GM18511 (cell line): ENCODE data around the gene MYPN.
"Not testable (repeated sequence)": the region's sequence is repeated elsewhere in the genome, so short reads cannot be mapped to it uniquely, and the experiment has no call there.

Experiments
- ATAC-seq: cut with Tn5 transposase; IDR thresholded peaks from one replicate; pipeline ENCODE4 v1.9.1; 2021; ENCODE audit warnings: mild to moderate bottlenecking, moderate library complexity; ENCODE audit not compliant: unreplicated experiment

The MYPN gene

DNA sequence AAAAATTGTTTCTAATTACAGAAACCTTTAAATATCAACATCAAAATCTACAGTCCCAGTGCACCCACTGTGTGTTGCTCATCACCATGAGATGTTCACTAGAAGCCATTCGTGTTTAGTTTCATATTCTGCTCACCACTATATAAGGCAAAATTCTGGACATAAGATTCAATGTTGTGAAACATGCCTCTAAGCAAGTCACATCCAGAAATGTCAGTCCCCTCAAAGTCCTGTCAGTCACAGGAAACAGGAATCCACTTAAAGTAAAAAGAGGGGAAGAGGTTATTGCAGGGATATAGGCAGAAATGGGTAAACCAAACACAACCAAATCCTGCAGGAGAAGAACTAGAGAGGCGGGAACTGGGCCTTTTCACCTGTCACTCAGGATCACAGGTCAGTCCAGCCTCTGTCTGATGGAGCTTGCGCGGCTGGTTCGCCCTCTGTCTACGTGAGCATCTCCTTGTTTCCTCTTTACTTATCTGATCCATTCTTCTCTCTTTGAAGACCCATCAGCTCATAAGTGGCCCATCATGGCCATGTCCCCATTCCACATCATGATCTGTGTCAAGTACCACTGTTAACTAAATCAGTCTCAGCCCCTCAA is 58.4 kb downstream of the MYPN start:
- no peak for ATAC-seq

DNA sequence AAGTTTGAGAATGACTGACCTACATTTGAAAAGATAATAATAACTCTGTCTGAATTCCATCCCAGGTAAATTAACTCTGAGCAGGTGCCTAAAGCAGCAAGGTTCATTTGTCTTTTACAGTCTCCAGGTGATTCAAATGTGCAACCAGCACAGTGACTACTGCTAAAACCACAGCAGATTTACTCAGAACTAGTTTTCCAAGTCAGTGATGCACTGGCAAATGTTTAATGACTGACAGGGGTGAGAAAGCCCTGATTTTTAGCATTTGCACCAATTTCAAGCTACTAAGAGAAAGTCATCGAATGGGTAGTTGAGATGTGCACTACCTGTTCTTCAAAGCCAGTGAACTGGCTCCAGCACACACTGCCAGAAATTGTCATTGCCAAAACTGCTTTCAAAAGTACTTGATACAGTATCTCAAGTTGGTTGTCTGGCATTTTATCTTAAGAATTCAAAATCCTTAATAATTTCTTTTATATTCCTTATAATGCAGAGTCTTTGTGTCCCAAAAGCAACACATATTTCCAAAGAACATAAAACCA is 62.3 kb downstream of the MYPN start:
- ATAC-seq: no peak

DNA sequence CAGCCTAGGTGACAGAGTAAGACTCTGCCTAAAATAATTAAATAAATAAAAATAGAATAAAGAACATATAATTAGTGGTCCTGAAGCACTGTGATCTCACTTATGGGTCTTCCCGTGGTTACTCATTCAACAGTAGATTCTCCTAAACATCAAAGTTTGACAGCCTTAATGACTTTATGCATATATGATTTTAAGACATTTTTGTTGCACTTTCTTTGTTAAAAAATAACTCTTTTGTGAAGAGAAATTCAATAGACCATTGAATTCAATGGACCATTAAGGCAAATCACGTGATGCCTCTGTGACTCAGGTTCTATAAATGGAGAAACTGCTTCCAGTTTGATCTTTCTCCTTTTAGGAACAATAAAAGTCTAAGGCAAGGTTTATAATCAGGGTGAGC is 63.0 kb downstream of the MYPN start:
- no peak for ATAC-seq

DNA sequence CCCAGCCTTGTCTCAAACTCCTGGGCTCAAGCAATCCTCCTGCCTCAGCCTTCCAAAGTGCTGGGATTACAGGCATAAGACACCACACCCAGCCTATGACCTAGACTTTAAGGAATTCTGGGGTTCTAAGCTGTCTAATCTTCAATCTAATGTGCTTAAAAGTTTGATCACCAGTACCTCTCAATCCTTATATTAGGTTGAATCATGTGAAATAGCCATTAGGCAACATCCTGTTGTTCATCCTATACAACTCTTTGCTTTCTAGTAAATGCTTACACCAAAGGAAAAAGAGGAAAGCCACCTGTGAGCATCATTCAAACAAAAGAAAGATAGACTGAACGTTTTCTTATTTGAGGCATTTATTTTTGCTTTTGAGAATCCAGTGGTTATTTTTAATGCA is 66.7 kb downstream of the MYPN start:
- no peak for ATAC-seq

DNA sequence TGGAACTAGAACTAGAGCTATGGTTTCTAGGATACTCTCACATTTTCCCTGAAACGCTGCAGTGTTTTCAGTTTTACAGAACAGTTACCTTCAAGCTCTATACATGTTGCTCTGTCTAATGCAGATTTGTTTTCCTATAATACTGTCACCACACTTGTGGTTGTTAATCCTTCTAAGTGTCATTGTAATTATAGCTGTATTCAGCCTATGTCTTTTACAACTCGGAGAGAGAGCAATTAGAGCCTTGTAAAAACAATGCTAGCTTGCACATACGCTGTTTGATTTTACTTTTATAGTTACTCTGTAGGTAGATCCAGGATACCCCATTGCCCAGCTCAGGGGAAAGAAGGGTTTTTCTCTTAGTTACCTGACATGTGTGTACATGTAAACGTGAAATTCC is 67.5 kb downstream of the MYPN start:
- no peak for ATAC-seq

DNA sequence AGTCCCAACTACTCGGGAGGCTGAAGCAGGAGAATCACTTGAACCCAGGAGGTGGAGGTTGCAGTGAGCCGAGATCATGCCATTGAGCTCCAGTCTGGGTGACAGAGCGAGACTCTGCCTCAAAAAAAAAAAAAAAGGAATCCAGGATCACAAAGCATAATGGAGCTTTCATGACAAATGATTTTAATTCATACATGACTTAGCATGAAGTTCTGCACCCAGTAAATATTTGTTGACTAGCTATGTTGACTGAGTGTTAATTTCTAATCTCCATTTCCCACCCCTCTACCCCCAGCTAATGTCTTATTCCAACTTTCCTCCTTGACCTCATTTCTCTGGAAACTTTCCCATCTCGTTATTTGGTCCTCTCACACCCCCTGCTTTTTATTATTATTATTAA is 69.3 kb downstream of the MYPN start:
- ATAC-seq: no peak

DNA sequence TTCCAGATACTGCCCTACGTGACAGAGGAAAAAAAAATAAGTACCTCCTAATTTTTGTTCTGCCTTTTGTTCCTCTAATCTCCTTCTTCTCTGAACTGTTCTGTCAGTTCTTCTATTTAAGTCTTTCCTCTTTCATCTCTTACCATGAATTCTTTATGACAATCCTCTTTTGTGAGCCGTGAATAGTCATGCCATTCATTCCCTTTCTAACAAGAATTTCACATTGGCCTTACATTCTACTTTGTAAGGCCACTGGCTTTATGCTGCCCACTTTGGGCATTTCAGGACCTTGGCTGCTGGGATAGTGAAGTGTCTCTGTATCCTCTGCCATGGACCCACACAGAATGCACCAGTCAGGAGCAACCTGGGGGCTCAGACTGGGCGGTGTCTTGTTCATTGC is 69.7 kb downstream of the MYPN start:
- ATAC-seq: no peak

DNA sequence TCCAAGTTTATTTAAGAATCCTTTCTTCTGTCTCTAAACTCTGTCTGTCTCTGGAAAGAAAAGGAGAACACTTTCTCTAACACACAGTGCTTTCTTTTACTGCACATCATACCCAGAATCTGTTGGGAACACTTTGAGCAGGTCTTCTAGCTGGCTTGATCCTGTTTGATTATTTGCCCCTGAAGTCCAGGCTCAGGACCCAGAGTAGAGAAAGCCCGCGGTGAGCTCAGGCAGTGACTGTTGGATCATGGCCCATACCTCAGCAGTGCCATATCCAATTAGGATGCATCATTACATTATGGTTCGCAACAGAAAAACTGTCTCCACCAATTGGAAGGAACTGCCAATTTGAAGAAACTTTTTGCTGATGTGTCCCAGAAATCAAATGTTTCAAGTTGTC is 71.2 kb downstream of the MYPN start:
- no peak for ATAC-seq

DNA sequence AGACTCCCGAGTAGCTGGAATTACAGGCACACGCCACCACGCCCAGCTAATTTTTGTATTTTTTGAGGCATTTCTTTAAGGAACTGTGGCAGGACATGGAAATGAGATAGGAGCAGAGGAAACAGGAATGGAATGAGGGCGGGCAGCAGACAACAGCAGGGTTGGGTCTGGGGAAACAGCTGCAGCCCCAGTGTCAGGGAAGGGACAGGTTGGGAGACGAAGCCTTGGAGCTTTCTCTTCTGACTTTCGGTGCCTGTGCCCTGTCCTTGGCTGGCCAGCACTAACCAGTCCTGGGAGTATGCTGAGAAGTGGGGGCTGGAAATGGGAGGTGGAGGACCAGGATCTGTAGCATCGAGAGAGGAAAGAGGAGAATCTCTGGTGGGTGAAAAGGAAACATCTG is 75.3 kb downstream of the MYPN start:
- no peak for ATAC-seq

DNA sequence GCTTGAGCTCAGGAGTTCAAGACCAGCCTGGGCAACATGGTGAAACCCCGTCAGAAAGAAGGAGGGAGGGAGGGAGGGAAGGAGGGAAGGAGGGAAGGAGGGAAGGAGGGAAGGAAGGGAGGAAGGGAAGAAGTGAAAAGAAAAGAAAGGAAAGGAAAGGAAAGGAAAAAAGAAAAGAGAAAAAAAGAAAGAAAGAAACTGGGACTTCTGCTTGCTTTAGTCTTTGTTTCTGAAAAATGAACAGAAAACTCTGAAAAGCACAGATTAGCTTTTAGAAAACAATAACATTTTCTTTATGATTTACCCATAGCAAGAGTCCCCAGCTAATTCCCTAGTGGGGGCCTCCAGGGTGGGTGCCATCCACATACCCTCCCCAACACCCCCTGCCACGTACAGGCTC is 75.8 kb downstream of the MYPN start:
- ATAC-seq: no peak

DNA sequence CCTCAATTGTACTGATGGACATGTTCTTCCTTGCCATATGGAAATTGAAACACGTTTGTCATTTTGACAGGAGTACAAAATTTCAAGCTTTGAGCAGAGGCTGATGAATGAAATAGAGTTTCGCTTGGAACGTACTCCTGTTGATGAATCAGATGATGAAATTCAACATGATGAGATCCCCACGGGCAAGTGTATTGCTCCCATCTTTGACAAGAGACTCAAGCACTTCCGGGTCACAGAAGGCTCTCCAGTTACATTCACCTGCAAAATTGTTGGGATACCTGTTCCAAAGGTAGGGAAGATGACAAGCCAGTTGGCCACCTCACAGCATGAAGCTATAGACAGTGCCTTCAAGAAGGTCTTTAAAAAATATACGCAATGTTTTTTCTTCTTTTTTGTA is 79.5 kb downstream of the MYPN start:
- ATAC-seq: no peak

DNA sequence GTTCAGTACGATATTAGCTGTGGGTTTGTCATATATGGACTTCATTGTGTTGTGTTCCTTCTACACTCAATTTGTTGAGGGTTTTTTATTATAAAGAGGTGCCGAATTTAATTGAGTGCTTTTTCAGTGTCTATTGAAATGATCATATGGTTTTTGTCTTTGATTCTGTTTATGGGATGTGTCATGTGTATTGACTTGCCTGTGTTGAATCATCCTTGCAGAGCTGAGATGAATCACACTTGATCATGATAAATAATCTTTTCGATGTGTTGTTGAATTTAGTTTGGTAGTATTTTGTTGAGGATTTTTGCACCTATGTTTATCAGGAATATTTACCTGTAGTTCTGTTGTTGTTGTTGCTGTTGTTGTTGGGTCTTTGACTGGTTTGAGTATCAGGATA is 82.8 kb downstream of the MYPN start:
- ATAC-seq: no peak

DNA sequence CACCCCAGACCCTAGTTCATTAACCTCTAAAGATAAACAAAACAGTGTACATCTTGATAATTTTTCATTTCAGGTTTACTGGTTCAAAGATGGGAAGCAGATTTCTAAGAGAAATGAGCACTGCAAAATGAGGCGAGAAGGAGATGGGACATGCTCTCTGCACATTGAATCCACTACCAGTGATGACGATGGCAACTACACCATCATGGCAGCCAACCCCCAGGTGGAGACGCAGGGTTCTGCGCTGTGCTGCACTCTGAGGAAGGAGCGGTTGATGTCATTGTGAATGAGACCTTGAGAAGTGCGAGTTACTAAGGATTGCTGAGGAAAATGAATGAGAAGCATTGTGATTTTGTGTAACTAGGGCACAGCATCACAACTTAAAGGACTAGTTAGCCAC is 85.0 kb downstream of the MYPN start:
- no peak for ATAC-seq

DNA sequence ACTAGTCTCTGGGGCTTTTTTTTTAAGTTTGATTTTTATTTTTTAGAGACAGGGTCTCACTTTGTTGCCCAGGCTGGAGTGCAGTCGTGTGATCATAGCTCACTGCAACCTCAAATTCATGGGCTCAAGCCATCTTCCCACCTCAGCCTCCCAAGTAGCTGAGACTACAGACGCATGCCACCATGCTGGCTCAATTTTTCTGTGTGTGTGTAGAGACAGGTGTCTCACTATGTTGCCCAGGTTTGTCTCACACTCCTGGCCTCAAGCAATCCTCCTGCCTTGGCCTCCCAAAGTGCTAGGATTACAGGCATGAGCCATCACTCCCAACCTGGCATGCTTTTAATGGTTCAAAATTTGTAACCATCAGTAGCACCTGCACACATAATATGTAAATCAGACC is 86.5 kb downstream of the MYPN start:
- ATAC-seq: not testable (repeated sequence)

DNA sequence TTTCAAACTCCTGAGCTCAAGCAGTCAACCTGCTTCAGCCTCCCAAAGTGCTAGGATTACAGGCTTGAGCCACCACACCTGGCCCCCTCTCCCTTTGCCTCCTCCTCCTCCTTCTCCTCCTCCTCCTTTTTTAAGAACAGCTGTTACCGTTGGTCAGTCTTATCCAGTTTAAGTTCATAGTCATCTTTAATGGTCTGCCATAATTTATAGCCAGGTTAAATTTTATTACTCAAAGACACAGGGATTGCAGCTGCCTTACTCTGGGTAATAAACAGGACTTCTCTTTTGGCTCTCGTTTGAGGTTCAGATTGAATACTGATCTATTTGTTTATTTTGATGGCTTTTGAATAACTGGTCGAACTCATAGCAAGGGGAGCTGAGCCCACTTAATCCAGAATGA is 87.4 kb downstream of the MYPN start:
- no peak for ATAC-seq

DNA sequence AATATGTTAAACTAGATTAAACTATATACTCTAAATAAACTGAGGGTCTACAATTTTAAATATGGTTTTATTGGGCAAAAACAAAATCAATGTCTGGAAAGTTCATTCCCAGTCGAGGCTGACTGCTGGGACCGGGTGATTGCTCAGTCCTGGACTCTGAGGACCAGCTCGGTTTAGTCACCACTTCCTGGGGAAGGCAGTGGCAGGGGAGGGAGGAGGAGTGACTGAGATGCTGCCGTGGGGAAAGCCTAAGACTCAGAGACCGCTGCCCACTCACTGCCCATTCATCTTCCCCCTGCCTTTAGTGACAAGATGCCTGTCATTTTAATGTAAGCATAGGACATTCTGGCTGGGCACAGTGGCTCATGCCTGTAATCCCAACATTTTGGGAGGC is 93.7 kb downstream of the MYPN start:
- no peak for ATAC-seq

DNA sequence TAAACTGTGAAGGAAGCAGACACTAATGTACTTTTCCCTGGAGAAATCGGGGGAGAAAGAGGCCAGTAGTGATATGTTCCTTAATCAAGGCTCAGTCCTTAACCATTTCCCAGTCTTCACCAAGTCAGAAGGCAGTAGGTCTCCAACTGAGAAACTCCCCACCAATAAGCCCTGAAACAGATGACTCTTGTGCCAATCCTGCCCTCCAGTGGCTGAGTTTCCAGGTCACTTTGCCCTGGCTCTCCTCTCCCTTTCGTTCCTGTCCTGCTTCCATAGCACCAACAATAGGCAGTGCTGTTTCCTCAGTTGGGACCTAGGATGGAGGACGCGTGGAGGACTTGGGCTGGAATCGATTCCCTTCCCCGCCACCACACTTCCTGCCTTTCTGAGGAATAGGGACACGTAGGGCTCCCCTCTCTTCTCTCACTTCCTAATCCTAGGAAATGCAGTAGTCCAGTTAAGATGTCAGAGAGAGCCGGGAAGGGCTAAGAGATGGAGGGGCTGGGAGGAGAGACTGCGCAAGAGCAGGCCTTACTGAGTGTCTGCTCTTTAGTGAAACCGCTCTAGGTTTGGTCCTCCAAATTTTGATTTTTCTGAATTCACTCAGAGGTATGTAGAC is 99.2 kb downstream of the MYPN start:
- ATAC-seq: peak; percentile 73

DNA sequence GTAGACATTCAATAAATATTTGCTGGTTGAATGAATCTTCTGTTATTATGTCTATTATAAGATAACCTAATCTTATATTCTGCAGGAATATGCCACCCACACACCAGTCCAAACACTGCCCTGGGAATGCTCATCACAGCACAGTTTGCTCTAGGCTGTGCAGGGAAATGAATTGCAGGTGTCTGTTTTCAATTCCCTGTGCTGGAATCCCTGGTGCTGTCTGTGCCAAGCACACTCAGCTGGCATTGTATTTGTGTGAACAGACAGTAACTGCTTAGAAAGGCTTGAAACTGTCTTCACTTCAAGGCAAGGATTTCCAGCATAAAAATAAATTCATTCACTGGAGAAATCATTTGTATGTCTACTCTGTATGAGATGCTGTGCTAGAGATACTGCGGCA is 102.4 kb downstream of the MYPN start:
- ATAC-seq: no peak

DNA sequence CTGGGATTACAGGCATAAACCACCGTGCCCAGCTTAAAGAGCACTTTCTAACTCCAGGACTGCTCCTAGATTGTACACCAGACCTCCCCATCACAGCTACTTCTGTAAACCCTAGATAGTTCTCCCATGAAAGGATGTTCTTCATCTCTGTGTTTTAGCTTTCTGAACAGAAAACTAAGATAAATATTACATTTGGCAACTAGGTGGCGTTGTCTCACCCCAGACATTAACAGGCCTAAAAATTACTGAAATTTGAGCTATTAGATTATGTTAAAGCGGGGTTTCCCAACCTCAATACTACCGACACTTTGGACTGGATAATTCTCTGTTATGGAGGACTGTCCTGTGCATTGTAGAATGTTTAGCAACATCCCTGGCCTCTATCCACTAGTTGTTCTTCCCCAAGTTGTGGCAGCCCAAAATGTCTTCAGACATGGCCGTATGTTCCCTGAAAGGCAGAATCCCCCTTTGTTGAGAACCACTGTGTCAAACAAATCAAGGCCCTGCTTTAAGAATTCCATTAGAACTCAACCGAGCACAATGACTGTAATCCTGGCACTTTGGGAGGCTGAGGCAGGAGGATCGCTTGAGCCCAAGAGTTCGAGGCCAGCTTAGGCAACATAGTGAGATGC is 103.5 kb downstream of the MYPN start:
- no peak for ATAC-seq

DNA sequence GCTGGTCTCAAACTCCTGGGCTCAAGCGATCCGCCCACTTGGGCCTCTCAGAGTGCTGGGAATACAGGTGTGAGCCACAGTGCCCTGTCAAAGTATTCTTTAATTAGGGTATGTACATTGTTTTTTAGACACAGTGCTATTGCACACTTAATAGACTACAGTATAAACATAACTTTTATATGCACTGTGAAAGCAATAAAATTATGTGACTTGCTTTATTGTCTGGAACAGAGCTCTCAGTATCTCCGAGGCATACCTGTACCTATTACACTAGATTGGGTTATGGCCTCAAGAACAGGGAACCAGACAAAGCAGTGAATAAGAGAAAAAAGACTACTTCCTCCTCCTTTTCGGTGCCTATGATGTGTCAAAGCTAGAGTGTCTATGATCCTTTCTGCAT is 109.5 kb downstream of the MYPN start:
- no peak for ATAC-seq

DNA sequence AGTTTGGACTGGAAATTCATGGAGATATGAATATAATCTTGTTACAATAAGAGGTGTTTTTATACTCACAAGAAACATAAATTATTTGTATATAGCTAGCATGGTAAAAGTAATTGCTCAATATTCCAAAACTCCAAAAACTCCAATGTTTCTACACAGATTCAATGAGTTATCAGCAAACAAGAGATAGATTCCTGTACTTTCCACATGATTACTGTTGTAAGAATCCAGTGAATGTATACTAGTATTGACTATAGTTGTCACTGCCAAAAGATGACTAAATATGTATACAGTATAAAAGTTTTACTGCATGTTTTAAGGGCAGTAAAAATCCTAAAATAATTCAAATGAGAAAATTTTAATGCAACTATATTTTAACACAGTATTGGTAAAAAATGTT is 111.9 kb downstream of the MYPN start:
- ATAC-seq: no peak

DNA sequence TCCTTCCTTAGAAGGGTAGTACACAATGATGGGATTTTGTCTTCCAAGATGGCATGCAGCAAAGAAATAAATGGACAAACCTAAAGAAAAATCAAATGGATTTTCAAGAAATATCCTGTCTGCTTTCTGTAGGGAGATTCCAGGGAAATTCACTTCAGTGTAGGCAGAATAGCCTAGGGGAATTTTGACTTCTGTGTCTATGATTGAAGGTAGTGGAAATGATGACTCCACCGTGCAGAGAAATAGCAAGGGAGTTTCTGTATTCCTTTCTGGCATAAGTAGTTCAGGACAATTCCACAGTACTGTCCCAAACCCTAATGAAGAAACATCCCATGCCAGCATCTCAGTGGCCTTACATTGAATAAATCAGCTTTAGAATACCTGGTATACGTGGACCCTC is 113.1 kb downstream of the MYPN start:
- ATAC-seq: no peak
